Transverse colon (tissue), 4 donors: ENCODE measurements around the gene EPC2. TPM values are rescaled to one million over a fixed set of nuclear protein-coding genes. Genes with fewer than 3 reads are reported as not detected.
"Not testable (repeated sequence)": the region's sequence is repeated elsewhere in the genome, so short reads cannot be mapped to it uniquely, and the experiment has no call there.

Source experiments
- DNase-seq: peaks from one replicate; pipeline ENCODE4 v3.0.0-alpha.2; 2019
- H3K27ac ChIP-seq, 4 donors: fragments of 200-600 bp; sonication (generic); 2 replicates each; pipeline ENCODE4 v1.5.1; 2016 to 2018; ENCODE audit warnings: inconsistent platforms in 4 of 4
- H3K27me3 ChIP-seq: fragments of 200-600 bp; sonication (generic); 2 replicates; pipeline ENCODE4 v1.5.1; 2017; ENCODE audit warnings: inconsistent platforms
- H3K36me3 ChIP-seq, 4 donors: fragments of 200-600 bp; sonication (generic); 2 replicates each; pipeline ENCODE4 v1.5.1; 2017 to 2019; ENCODE audit warnings: inconsistent platforms in 4 of 4
- H3K4me1 ChIP-seq, 4 donors: fragments of 200-600 bp; sonication (generic); 2 replicates each; pipeline ENCODE4 v1.5.1; 2017 to 2020; ENCODE audit warnings: inconsistent platforms in 4 of 4
- H3K4me3 ChIP-seq, 4 donors: fragments of 200-600 bp; sonication (generic); 1 replicate in 1 of 4; 2 replicates in 3 of 4; pipeline versions ENCODE4 v1.5.1 to v1.6.1; 2017 to 2019; ENCODE audit warnings: inconsistent platforms in 4 of 4
- H3K9me3 ChIP-seq, 2 donors: fragments of 200-600 bp; sonication (generic); 2 replicates each; pipeline ENCODE4 v1.5.1; 2017 to 2019; ENCODE audit warnings: inconsistent platforms in 2 of 2
- EP300 ChIP-seq: sonication (generic); formaldehyde crosslinking; IDR thresholded peaks from one replicate; pipeline ENCODE4 v1.6.1; 2017; ENCODE audit warnings: antibody characterized with exemption, low read depth
- POLR2A ChIP-seq: fragments of 450-650 bp; IDR thresholded peaks from one replicate; pipeline ENCODE4 v1.6.1; 2016; ENCODE audit warnings: antibody characterized with exemption, mild to moderate bottlenecking, moderate library complexity
- POLR2AphosphoS5 ChIP-seq, 3 donors: sonication (generic); formaldehyde crosslinking; IDR thresholded peaks; one replicate each; pipeline ENCODE4 v1.6.1; 2016; ENCODE audit warnings: antibody characterized with exemption in 3 of 3
- WGBS, 2 donors: methylation state at CpG; one replicate each; pipeline ENCODE4 v1.1.5; 2018; ENCODE audit warnings: low coverage in 1 of 2; 5-methylcytosine and 5-hydroxymethylcytosine counted together
- in situ Hi-C, 4 donors: fragments of 200-750 bp; cut with MboI; loops; one replicate each; pipeline versions ENCODE4 v1.15.0 to v1.15.1; 2017; ENCODE audit warnings: low sequenced_read_pairs in 3 of 4, low pct_ligation_motif_present in 1 of 4, low pct_unique_long_range_greater_than_20kb in 1 of 4
- intact Hi-C: fragments of 100-400 bp; cut with DNase I; formaldehyde crosslinking; loops from one replicate; pipeline ENCODE4 v1.15.1; 2023; ENCODE audit warnings: low total_unique reads
- total RNA-seq, 4 donors: library from RNA; depleted of rRNA; stranded (reverse); fragments of >200 nt; gene quantifications; one replicate each; pipeline ENCODE4 v1.1.0, GENCODE V29; 2016
- TF ChIP-seq, protein P1 (sequence below), 5 experiments: fragments of 200-600 bp in 3 of 5; fragments of 450-650 bp in 2 of 5; sonication (generic) in 3 of 5; IDR thresholded peaks; 1 replicate in 2 of 5; 2 replicates in 3 of 5; pipeline ENCODE4 v1.5.1; 2016 to 2017; ENCODE audit warnings: antibody characterized with exemption in 5 of 5, inconsistent platforms in 3 of 5, mild to moderate bottlenecking in 2 of 5, moderate library complexity in 1 of 5

Gene EPC2
- total RNA-seq, 4 donors from 2014 or later, result 18.3 to 40.4 (median 25.7) TPM

- in situ Hi-C loops, result no loop called here
- 87 to 89% methylated on average over 4 to 5 of the region's 5 CpGs for WGBS, 2 donors
- TF ChIP-seq POLR2A (no peak), POLR2AphosphoS5 (IDR thresholded peaks at IDR 0.05) (no peak), EP300 (no peak)
- TF ChIP-seq, protein P1, sequence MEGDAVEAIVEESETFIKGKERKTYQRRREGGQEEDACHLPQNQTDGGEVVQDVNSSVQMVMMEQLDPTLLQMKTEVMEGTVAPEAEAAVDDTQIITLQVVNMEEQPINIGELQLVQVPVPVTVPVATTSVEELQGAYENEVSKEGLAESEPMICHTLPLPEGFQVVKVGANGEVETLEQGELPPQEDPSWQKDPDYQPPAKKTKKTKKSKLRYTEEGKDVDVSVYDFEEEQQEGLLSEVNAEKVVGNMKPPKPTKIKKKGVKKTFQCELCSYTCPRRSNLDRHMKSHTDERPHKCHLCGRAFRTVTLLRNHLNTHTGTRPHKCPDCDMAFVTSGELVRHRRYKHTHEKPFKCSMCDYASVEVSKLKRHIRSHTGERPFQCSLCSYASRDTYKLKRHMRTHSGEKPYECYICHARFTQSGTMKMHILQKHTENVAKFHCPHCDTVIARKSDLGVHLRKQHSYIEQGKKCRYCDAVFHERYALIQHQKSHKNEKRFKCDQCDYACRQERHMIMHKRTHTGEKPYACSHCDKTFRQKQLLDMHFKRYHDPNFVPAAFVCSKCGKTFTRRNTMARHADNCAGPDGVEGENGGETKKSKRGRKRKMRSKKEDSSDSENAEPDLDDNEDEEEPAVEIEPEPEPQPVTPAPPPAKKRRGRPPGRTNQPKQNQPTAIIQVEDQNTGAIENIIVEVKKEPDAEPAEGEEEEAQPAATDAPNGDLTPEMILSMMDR (IDR thresholded peaks at IDR 0.05), result no peak
- no peak overlapping the region for H3K27ac ChIP-seq
- H3K36me3 ChIP-seq, result no peaks in the 10 kb centered on the region
- no peak for DNase-seq
- H3K4me3 ChIP-seq, result no peak overlapping the region
- peaks cover 0 to 13% (median 0%) of the 10 kb centered on the region in 4 donors for H3K4me1 ChIP-seq
- intact Hi-C loops, result no loop called here
- H3K9me3 ChIP-seq, result no peaks in the 10 kb centered on the region
- H3K27me3 ChIP-seq, result no peaks in the 10 kb centered on the region
Observed at GRCh38 chr2:148681443-148681842, 36.9 kb downstream of the EPC2 start.

DNA sequence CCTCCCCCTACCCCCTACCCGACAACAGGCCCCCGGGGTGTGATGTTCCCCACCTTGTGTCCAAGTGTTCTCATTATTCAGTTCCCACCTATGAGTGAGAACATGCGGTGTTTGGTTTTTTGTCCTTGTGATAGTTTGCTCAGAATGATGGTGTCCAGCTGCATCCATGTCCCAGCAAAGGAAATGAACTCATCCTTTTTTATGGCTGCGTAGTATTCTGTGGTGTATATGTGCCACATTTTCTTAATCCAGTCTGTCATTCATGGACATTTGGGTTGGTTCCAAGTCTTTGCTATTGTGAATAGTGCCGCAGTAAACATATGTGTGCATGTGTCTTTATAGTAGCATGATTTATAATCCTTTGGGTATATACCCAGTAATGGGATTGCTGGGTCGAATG, 37.3 kb downstream of the EPC2 start:
- H3K36me3 ChIP-seq, intact Hi-C loops, H3K4me1 ChIP-seq, H3K27me3 ChIP-seq, in situ Hi-C loops, H3K4me3 ChIP-seq, H3K27ac ChIP-seq, H3K9me3 ChIP-seq, DNase-seq: not testable (repeated sequence)
- 94 to 97% methylated on average over 4 to 6 of the region's 6 CpGs for WGBS, 2 donors

DNA sequence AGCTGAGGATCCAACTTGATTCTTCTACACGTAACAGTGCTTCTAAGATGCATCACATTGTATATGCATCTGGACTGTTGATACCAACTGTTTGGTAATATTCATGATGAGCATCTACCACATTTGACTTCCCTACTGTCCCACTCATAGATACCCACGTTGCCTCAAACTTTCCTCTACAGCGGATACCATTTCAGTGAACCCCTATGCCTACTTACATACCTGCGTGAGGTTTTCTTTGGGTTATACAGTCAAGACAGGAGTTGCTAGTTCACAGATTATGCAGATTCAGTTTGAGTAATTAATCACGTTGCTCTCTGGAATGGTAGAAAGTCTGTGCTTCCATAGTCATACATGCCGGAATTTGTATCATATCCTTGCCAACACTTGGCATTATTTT, 40.0 kb downstream of the EPC2 start:
- intact Hi-C loops, result no loop called here
- Histone ChIP-seq H3K4me3 (no peak overlapping the region), H3K27me3 (no peaks in the 10 kb centered on the region), H3K36me3 (no peaks in the 10 kb centered on the region), H3K27ac (no peak overlapping the region), H3K4me1 (peaks cover 0 to 7% (median 0%) of the 10 kb centered on the region in 4 donors), H3K9me3 (no peaks in the 10 kb centered on the region)
- DNase-seq, result no peak
- in situ Hi-C loops, result no loop called here
- TF ChIP-seq POLR2A, result no peak
- WGBS, 2 donors, result 82 to 94% methylated on average over 5 to 6 of the region's 6 CpGs

GRCh38 chr2:148687543-148687942, 43.0 kb downstream of the EPC2 start:
- no peaks in the 10 kb centered on the region for H3K36me3 ChIP-seq
- TF ChIP-seq EP300 (no peak), POLR2A (no peak), POLR2AphosphoS5 (IDR thresholded peaks at IDR 0.05) (no peak)
- TF ChIP-seq, protein P1 (IDR thresholded peaks at IDR 0.05), result no peak
- in situ Hi-C loops, result no loop called here
- no peak for DNase-seq
- no peak overlapping the region for H3K4me3 ChIP-seq
- intact Hi-C loops, result no loop called here
- peaks cover 0 to 6% (median 3%) of the 10 kb centered on the region in 4 donors for H3K4me1 ChIP-seq
- H3K27me3 ChIP-seq, result no peaks in the 10 kb centered on the region
- H3K27ac ChIP-seq, result no peak overlapping the region
- H3K9me3 ChIP-seq, result no peaks in the 10 kb centered on the region
- WGBS, 2 donors, result 89 to 91% methylated on average over 3 of the region's 3 CpGs

DNA sequence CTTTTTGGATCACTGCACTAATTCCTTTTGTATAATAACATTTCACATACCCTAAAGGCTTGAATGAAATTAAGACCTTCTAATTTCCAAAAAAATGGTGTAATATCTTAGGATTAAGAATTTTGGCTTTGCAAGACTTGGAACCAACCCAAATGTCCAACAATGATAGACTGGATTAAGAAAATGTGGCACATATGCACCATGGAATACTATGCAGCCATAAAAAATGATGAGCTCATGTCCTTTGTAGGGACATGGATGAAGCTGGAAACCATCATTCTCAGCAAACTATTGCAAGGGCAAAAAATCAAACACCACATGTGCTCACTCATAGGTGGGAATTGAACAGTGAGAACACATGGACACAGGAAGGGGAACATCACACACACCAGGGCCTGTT, 43.5 kb downstream of the EPC2 start:
- H3K27me3 ChIP-seq, intact Hi-C loops, H3K36me3 ChIP-seq, H3K9me3 ChIP-seq, in situ Hi-C loops, H3K4me1 ChIP-seq, DNase-seq, H3K27ac ChIP-seq, H3K4me3 ChIP-seq: not testable (repeated sequence)

DNA sequence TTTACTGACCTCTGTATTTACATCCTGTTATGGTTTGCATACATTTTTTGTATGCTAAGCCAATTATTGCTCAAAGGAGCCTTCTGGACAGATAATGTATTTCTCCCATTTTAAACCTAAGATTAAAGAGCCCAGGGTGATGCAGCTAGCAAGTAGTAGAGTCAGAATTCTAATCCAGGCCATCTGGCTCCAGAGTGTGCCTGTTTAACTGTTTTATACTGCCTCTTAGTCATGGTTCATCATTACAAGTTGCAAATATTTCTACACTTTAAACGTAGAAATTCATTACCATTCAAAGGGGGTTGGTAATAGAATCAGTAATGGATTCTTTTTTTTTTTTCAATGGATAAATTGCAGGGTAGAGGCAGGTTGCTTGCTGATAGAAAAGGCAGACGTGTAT, 52.4 kb downstream of the EPC2 start:
- WGBS, 2 donors, result 83% methylated on average over 2 of the region's 2 CpGs
- intact Hi-C loops, result no loop called here

More for the DNA sequence above, 52.4 kb downstream of the EPC2 start:
- no peaks in the 10 kb centered on the region for H3K27me3 ChIP-seq
- in situ Hi-C loops, result no loop called here
- TF ChIP-seq POLR2A, result no peak
- no peak for DNase-seq
- H3K4me1 ChIP-seq, result no peaks in the 10 kb centered on the region
- peaks cover 0 to 8% (median 0%) of the 10 kb centered on the region in 4 donors for H3K36me3 ChIP-seq
- no peak overlapping the region for H3K4me3 ChIP-seq
- H3K9me3 ChIP-seq, result peaks cover 6 to 13% of the 10 kb centered on the region in 2 donors
- no peak overlapping the region for H3K27ac ChIP-seq
